CD4-positive, alpha-beta T cell treated with Interferon gamma for 1 hour (primary cell): ENCODE measurements around the gene GLE1.
"Not testable (repeated sequence)": the region's sequence is repeated elsewhere in the genome, so short reads cannot be mapped to it uniquely, and the experiment has no call there.

Experiments used
- DNase-seq: peaks from one replicate; pipeline ENCODE4 v3.0.0-alpha.2; 2020

Gene GLE1

DNA sequence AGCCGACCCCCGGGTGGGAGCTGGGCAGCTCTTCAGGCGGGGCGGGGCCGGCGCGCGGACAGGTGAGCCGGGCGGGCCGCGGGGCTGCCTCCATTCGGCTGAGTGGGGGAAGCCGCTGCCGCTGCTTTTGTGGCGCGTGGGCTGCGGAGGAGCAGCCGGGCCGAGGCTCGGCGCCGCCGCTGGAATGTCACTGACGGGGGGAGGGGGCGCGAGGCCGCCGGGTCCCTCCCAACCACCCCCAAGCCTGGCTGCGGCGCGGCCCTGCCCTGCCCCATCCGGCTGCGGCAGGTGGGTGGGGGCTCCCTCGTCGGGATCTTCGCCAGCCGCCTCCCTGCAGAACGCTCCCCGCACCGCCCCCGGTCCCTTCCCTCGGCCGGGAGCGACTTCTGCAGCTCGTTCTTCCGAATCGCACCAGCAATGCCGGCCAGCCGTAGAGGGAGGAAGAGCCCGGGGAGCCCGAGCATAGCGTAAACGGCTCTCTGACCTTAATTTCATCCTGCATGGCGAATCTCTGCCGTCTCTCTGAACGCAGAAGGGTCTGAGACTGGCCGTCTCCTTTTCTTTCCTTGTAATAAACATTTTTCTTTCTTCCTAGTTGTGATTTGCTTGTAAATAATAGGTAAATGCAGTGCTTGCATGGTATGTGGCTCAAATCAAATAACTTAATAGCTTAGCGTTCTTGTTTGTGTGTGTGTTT is 48.4 kb downstream of the GLE1 start:
- DNase-seq = no peak

DNA sequence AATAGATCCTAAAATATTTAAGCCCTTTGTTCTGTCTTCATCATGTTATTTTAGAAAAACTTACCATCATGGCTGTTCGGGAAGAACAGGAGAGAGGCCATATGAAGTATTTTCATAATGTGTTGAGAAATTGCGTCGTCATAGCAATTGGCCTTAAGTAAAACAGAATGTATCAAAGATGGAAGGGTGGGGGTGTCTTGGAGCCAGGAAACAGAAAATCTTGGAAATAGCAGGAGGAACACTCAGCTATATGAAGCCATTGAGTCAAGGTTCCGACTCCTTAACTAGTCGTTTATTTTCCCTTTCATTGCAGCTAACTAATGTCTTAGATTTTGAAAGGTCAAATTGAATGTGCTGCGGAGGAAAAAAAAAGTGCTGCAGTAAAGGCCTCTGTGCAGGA is 49.2 kb downstream of the GLE1 start:
- no peak for DNase-seq

DNA sequence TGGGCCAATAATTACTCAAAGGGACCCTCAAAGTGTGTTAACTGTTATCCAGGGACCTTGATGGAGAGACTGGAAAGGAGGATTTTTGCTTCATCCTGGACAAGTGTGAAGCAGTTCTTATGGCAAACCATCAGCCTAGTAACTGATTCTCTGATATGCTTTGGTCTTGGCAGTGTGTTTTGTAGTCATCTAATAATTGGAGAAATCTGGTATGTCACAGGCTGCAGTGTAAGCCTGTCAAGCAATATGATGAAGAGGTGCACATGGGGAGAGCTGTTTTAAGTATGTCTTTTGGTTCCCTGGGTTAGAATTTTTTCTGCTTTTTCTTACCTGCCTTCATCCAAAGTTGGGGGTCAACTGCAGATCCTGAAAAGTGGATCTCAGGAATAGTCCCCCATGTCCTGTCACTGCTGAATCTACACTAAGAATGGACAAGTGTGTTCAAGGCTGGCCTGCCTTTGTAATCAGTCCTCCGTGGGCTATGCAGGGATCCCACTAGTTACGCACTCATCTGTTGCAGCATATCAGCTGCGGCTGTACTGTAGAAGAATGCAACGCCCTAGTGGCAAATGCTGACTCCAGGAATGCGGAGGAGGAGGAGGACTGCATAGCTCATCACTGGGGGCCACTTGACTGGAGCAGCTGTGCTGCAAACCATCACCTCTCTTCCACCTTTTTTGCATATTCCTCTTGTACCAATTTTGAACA is 49.8 kb downstream of the GLE1 start:
- DNase-seq = no peak

DNA sequence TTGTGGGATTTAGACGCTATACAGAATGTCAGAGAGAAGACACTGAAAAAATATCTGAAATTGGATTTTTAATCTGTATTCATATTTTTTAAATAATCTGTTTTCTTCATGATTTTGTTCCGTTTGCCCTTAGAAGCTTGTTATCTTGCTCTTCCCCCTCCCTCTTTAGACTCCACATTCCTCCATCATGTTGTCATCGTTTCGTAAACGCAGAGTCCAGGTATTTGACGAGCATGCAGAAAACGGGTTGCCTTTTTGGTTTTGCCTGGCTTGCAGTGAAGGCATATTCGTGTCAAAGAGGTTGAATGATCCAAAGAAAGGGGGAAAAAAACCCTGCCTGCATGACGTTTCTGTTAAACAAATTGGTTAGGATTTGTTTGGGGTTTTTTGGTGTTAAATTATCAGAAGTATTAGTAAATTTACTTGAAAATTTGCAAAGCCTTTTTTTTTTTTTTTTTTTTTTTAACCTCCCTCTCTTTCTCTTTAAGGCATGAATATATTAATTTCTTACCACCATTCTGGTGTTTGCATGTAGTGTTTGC is 50.7 kb downstream of the GLE1 start:
- DNase-seq = no peak

DNA sequence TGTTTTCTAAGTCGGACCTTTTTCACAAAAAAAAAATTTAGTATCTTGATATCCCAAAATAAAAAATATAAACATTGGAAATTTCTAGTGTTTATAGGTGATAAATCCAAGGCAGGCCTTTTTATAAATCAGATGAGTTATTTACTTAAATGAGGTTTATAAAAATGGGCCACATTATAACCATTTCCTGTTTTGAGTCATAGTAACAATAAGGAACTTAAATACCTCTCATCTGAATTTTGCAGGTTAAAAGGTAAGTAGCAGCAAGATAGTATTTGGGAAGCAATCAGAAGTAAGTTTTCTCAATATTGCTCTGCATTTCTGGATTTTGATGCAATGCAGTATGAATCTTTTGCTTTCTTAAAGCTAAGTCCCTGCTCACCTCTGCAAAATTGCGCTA is 51.8 kb downstream of the GLE1 start:
- DNase-seq = no peak

DNA sequence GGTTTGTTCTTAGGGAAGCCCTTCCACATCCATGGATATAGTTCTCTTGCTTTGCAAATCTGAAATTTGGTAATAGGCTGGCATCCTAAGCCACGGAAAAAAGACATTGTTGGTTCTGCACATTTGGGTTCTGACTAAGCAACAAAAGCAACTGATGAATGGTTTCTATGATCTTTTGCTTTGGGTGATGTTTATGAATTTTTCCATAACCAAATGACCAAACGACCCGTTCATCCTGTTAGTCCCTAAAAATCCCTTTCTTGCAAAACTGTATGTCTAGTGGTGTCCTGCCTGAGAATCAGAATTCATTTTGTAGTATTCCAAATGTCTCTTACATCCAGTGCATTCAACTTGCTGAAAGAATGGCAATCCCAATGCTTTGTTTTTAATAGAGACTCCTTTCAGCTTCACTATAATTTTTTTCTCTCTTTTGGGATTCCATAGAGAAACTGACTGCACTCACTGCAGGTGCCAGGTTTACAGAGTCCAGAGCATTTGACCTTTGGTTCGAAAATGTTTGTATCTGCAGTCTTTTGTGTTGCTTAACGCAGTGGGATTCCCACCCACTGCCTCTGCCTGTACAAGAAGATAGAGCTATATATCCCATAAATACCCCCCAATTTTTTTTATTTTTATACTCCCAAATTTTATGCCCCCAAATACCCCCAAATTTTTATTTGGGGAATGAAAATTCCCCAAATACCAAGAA is 52.6 kb downstream of the GLE1 start:
- no peak for DNase-seq

DNA sequence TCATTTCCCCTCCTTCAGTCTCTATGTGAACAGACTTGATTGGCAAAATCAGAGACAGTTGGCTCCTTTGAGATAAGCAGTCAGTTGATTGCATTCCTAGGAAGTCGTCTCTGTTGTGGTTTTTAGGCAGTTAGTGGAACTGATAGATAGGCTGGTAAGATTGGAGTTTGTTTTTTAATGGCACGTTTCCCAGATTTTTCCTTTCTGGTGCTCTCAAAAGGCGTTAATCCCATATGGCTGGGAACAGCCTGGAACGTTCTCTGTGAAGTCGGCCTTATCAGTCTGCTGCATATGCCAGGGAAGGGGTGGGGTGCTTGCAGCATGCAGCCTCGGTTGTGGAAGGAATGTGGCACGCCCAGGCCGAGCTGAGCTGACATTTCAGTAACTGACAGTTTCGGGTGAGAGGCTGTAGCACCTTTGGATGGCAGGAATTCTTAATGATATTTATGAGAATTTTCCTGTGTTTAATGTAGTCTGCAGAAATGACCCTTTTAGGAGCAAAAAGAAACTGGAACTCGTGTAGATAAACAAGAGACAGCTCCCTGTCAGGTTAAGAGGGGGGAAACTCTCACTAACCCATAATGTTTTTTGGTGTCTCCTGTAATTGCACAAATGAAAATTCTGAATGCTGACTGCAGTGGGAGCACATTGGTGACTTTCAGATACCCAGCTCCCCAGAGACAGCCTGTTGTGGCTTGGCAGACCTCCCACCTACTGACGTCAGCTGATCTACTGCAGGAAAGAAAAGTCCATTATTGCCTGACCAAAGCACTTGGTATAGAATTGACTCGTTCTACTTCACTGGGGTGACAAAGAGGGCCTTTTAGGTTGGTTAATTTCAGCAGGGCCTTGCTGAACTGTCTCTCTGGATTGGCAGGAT is 54.2 kb downstream of the GLE1 start:
- DNase-seq = peak; percentile 39

GRCh38 chr9:128565578-128565977 is 61.1 kb downstream of the GLE1 start:
- no peak for DNase-seq

GRCh38 chr9:128568470-128569078 is 64.1 kb downstream of the GLE1 start:
- DNase-seq = no peak

DNA sequence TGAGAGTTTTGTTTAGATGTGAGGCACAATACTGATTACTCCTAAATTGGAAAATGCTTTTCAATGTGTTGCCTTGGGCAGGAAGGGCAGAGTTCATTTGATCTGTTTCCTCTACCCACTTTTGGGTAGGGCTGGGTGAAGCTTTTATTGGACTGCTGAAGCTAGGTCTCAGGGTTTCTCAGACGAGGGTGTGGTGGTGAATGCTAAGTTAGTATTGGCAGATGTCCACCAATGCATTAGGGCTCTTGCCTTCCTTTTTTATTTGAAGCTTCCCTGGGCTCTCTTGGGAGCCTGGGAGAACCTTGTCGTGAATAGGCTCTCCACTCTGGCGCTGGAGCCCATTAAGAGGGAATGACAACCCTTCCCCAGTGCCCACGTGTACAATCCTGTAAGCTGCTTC is 71.0 kb downstream of the GLE1 start:
- no peak for DNase-seq

- DNase-seq = no peak
Measured at GRCh38 chr9:128575916-128576315, 71.4 kb downstream of the GLE1 start.

DNA sequence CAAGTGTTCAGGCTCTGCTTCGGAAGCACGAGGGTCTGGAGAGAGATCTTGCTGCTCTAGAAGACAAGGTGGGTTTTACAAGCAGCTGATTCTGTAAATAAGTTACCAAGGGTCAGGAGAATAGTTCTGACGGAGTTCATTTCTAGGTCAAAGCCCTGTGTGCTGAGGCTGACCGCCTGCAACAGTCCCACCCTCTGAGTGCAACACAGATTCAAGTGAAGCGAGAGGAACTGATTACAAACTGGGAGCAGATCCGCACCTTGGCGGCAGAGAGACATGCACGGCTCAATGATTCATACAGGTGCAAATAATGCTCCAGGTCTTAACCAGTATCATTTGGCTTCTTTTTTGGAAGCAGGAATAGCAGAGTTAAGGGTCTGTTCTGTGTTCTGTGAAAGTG is 72.7 kb downstream of the GLE1 start:
- DNase-seq = no peak

DNA sequence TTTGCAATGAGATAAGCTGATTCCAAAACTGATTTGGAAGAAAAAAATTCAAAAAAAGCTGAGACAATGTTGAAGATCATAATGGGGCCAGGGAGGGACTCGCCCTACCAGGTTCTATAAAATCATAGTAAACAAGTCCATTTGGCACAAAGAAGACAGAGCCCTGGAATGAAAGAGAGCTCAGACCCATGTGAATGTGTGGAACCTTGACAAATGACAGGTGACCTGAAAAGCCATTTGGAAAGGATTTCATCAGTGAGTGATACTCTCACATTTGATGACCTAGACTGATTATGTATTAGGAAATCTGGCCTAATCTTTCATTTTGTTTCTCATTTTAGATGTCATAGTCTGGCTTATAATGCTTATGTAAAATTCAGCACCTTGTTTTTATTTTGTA is 74.7 kb downstream of the GLE1 start:
- DNase-seq = no peak

DNA sequence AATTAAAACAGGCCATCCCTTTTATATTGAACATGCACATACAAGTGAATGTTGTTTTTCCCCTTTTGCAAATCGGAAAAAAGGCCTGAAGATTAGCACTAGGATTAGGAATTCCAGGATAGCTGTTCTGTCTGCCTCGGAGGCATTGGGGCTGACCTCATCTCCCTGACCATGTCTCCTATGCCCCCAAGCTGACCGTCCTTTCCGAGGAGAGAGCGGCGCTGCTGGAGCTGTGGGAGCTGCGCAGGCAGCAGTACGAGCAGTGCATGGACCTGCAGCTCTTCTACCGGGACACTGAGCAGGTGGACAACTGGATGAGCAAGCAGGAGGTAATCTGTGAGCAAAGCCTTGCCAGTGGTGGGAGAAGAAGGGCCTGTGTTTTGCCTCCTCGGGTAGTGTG is 76.2 kb downstream of the GLE1 start:
- DNase-seq = no peak

DNA sequence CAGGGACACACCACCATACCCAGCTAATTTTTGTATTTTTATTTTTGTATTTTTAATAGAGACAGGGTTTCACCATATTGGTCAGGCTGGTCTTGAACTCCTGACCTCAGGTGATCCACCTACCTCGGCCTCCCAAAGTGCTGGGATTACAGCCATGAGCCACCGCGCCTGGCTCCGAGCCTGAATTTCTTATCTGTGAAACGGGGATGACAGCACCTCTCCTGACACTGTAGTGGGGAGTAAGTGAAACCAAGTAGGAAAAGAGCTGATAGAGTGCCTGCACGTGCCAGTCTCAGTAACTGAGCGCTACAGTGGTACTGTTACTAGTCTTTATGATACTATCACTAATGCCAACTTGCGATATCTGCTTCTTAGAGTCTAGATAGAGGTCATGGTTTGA is 80.6 kb downstream of the GLE1 start:
- not testable (repeated sequence) for DNase-seq

DNA sequence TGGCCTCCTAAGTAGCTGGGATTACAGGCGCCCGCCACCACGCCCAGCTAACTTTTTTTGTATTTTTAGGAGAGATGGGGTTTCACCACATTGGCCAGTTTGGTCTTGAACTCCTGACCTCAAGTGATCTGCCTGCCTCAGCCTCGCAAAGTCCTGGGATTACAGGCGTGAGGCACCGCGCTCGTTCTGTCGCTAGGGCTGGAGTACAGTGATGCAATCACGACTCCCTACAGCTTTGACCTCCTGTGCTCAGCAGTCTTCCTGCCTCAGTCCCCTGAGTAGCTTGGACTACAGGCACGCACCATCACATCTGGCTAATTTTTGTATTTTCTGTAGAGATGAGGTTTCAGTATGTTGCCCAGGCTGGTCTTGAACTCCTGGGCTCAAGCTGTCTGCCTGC is 82.4 kb downstream of the GLE1 start:
- DNase-seq = not testable (repeated sequence)

- peak; percentile 30 for DNase-seq
Measured at GRCh38 chr9:128587453-128587852, 82.9 kb downstream of the GLE1 start.

GRCh38 chr9:128588581-128589233 is 84.2 kb downstream of the GLE1 start:
- DNase-seq = no peak
